AG04449 (cell line): Measurements from ENCODE around the gene DBT.
"Not testable (repeated sequence)": the region's sequence is repeated elsewhere in the genome, so short reads cannot be mapped to it uniquely, and the experiment has no call there.

Experiments
- CTCF ChIA-PET: fragments of 350-600 bp; formaldehyde crosslinking; extraction: SDS; loops from one replicate; lab custom pipeline; 2021; ENCODE audit warnings: antibody characterized with exemption; lab: Yijun Ruan, JAX
- POLR2A ChIA-PET: fragments of 400-600, 350-600 bp; formaldehyde crosslinking; extraction: SDS; loops from one replicate; lab custom pipeline; 2020; ENCODE audit warnings: antibody characterized with exemption, inconsistent platforms; lab: Yijun Ruan, JAX
- DNase-seq: peaks from one replicate; pipeline ENCODE4 v3.0.0-alpha.2; 2010; ENCODE audit warnings: low read depth, low spot score
- H3K4me3 ChIP-seq: 2 replicates; pipeline ENCODE4 v1.5.1; 2011; ENCODE audit warnings: low read depth, mild to moderate bottlenecking, control low read depth, low read length
- TF ChIP-seq, protein P1 (sequence below): IDR thresholded peaks from one replicate; pipeline ENCODE4 v1.5.1; 2011; ENCODE audit warnings: mild to moderate bottlenecking, moderate library complexity, low read length, control low read depth, inconsistent platforms; ENCODE audit not compliant: insufficient read depth; ENCODE audit errors: missing control alignments

Gene DBT

DNA sequence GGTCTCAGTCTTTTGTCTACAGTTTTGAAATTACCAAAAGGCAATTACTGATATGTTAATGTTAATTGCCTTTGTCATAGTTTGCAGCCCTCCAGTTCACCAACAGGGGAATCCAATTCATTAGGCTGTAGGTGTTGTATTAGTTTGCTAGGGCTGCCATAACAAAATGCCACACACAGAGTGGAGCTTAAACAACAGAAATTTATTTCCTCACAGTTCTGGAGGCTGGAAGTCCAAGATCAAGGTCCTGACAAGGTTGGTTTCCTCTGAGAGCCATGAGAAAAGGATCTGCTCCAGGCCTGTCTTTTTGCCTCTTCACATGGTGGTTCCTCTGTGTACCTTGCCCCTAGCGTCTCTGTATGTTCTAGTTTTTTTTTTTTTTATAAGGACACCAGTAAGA lies 17.6 kb upstream of the DBT start:
- no peak for DNase-seq
- ChIA-PET CTCF (interaction anchor here (1.7 to 2.7 kb wide), 2 partner anchors 191 to 460 kb away, joined by 4 to 16 read pairs; no protein-coding TSS in a partner anchor), POLR2A (no interaction called here)
- peak overlapping the region; percentile 90 for H3K4me3 ChIP-seq
- TF ChIP-seq, protein P1, sequence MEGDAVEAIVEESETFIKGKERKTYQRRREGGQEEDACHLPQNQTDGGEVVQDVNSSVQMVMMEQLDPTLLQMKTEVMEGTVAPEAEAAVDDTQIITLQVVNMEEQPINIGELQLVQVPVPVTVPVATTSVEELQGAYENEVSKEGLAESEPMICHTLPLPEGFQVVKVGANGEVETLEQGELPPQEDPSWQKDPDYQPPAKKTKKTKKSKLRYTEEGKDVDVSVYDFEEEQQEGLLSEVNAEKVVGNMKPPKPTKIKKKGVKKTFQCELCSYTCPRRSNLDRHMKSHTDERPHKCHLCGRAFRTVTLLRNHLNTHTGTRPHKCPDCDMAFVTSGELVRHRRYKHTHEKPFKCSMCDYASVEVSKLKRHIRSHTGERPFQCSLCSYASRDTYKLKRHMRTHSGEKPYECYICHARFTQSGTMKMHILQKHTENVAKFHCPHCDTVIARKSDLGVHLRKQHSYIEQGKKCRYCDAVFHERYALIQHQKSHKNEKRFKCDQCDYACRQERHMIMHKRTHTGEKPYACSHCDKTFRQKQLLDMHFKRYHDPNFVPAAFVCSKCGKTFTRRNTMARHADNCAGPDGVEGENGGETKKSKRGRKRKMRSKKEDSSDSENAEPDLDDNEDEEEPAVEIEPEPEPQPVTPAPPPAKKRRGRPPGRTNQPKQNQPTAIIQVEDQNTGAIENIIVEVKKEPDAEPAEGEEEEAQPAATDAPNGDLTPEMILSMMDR: no peak

DNA sequence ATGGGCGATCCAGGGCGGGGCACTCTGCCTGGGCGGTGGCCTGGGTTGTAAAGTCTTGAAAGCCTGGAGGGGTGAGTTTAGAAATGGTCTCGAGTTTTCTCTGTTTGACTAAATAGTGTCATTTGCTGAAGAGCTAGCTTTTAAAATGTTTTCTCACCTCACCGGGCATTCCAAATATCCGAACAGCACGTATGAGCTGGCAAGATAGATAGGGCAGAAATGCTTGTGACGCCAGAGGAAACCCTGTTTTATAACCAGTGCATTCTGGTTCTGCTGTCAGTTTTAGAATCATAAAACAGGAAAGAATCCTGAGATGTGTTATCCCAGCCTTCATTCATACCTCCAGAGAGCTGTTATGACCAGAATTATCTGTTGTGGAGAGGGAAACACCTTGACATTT lies 17.1 kb upstream of the DBT start:
- DNase-seq: no peak
- H3K4me3 ChIP-seq: peak overlapping the region; percentile 90
- CTCF ChIA-PET: interaction anchor here (1.2 to 2.7 kb wide), 3 partner anchors 92 to 460 kb away, joined by 3 to 16 read pairs (median 4); no protein-coding TSS in a partner anchor
- TF ChIP-seq, protein P1: no peak
- POLR2A ChIA-PET: interaction anchor here (1.3 to 2.1 kb wide), 3 partner anchors 16 to 32 kb away, joined by 3 to 11 read pairs (median 4); partner anchors contain the start of gene DBT

DNA sequence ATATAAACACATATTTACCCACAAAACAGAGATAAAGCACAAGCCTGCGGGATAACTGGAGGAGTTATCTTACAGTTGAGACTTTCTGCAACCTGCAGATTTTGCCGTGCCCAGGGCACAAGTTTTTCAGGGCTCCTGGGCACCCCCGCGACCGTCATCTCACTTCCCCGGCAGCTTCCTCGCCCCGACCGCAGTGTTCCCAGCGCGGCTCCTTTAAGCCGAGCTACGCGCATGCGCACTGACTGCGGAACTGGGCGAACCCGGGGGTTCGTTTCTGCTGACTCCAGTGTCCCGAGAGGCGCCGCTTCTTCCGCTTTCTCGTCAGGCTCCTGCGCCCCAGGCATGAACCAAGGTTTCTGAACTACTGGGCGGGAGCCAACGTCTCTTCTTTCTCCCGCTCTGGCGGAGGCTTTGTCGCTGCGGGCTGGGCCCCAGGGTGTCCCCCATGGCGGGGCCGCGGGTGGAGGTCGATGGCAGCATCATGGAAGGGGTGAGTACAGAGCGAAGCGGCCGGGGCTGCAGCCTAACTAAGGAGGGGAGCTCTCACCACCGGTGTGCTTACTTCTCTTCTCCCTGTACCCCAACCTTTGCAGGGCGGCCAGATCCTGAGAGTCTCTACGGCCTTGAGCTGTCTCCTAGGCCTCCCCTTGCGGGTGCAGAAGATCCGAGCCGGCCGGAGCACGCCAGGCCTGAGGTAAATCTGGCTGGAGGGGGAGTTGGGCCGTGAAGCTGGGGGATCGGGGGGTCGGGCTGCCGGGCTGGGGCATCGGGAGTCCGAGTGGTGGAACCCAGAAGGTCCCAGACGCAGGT lies 16.5 kb upstream of the DBT start, which contains the start of gene RTCA:
Gene RTCA, plus strand, starts transcription at position 286 of the 810 bp plus-strand sequence. Its CDS starts 160 bp downstream, at position 446.
- peak; percentile 54 for DNase-seq
- ChIA-PET CTCF (interaction anchor here (0.7 to 3.0 kb wide), 7 partner anchors 9 to 466 kb away, joined by 3 to 16 read pairs (median 4); partner anchors contain the start of gene CDC14A), POLR2A (interaction anchor here (0.6 to 2.1 kb wide), 5 partner anchors 9 to 86 kb away, joined by 3 to 11 read pairs (median 3); partner anchors contain the start of gene DBT)
- peak within 1 kb of the TSS; percentile 90 for H3K4me3 ChIP-seq
- TF ChIP-seq, protein P1: no peak

DNA sequence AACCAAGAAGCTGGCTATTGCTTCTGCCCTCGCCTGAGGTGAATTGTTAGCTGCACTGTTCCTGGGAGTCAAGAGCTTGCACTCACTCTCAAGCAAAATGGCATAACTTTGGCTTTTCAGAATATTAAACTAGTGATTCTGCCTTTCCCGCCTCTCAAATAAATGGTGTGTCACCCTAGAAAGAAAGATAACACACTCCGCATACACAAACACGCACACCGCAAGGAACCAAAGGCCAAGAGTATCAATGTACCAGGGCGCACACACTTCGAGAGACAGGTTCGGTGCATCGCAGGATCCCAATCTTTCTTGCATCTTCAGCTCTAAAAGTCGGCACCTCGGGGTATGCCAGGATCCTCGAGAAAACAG lies 15.9 kb upstream of the DBT start:
- TF ChIP-seq, protein P1: no peak
- ChIA-PET POLR2A (interaction anchor here (0.6 to 2.1 kb wide), 5 partner anchors 9 to 86 kb away, joined by 3 to 11 read pairs (median 3); partner anchors contain the start of gene DBT), CTCF (interaction anchor here (0.7 to 3.0 kb wide), 6 partner anchors 9 to 466 kb away, joined by 3 to 16 read pairs (median 4); partner anchors contain the start of gene CDC14A)
- H3K4me3 ChIP-seq: peak overlapping the region; percentile 90
- no peak for DNase-seq

DNA sequence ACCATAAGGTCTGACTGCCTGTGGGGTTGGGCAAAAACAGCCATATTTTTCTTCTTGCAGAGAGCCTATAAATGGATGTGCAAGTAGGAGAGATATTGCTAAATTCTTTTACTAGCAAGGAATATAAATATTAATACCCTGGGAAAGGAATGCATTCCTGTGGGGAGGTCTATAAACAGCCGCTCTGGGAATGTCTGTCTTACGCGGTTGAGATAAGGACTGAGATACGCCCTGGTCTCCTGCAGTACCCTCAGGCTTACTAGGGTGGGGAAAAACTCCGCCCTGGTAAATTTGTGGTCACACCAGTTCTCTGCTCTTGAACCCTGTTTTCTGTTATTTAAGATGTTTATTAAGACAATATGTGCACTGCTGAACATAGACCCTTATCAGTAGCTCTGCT lies 14.4 kb upstream of the DBT start:
- POLR2A ChIA-PET, H3K4me3 ChIP-seq, DNase-seq: not testable (repeated sequence)
- CTCF ChIA-PET: interaction anchor here (3.0 kb wide), 1 partner anchor 88 kb away, joined by 8 read pairs; the partner anchor contains the start of gene CDC14A

DNA sequence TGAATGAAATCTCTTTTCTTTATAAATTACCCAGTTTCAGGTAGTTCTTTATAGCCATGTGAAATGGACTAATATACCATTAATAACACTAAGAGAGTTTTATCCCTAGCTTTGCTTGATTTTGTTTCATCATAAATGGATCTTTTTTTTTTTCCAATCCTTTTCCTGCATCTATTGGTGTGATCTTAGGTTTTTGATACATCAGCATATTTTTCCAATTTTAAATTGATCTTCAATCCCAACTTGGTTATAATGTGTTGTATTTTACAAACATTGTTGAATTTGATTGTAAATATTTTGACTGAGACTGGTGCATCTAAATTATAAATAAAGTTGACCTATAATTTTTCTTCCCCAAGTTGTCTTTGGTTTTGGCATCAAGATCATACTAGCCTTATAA lies 12.1 kb upstream of the DBT start:
- CTCF ChIA-PET: no interaction called here
- TF ChIP-seq, protein P1: no peak
- POLR2A ChIA-PET: interaction anchor here (0.8 kb wide), 1 partner anchor 12 kb away, joined by 4 read pairs; no protein-coding TSS in a partner anchor
- no peak for DNase-seq
- H3K4me3 ChIP-seq: no peak overlapping the region

DNA sequence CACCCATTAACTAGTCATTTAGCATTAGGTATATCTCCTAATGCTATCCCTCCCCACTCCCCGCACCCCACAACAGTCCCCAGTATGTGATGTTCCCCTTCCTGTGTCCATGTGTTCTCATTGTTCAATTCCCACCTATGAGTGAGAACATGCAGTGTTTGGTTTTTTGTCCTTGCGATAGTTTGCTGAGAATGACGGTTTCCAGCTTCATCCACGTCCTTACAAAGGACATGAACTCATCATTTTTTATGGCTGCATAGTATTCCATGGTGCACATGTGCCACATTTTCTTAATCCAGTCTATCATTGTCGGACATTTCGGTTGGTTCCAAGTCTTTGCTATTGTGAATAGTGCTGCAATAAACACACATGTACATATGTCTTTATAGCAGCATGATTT lies 8.8 kb upstream of the DBT start:
- DNase-seq, POLR2A ChIA-PET, CTCF ChIA-PET, H3K4me3 ChIP-seq: not testable (repeated sequence)

DNA sequence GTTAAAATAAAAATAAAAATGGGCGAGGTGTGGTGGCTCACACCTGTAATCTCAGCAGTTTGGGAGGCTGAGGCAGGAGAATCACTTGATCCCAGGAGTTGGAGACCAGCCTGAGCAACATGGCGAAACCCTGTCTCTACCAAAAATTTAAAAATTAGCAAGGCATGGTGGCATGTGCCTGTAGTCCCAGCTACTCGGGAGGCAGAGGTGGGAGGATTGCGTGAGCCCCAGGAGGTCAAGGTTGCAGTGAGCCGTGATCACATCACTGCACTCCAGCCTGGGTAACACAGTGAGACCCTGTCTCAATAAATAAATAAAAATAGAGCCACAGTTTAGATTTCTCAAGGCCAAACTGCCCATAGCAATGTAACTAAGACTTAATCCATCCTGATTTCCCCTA lies 6.6 kb upstream of the DBT start:
- H3K4me3 ChIP-seq, CTCF ChIA-PET, POLR2A ChIA-PET, DNase-seq: not testable (repeated sequence)
